ENCODE data around the gene IRAK1BP1. TPM values are rescaled to one million over a fixed set of nuclear protein-coding genes. Genes with fewer than 3 reads are reported as not detected.

IRAK1BP1 gene
- polyA plus RNA-seq, 1 donor from 2014 or later, result 6.6 TPM

DNA sequence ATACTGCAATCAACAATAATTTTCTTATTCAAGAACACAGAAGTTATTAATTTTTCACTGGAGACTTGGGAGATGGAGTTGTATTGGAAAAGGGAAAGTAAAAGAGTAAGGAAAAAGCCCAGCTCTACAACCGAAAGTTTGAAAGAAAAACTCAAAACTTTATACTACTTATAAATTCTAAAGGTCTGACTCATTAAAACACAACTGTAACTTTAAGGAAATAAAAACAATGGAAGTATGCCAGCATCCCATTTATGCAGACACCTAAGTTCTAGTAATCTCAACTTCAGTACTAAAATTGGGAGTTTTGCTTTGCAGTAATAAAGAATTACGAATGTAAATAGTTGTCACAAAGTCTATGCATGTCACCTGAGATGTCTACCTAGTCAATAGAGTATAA lies 80.6 kb downstream of the IRAK1BP1 start:
- Histone ChIP-seq H3K9me2 (ENCODE audit: insufficient read depth, low read length) (no peaks in the 10 kb centered on the region), H3K9ac (ENCODE audit: low read length) (no peak overlapping the region), H3K4me3 (ENCODE audit: low read length) (no peak overlapping the region), H3K79me2 (replicated peaks; ENCODE audit: insufficient read depth, low read length) (no peaks in the 10 kb centered on the region), H3F3A (ENCODE audit: insufficient read depth, low read length, poor library complexity, severe bottlenecking) (no peaks in the 10 kb centered on the region), H3K9me3 (ENCODE audit: low read length) (no peaks in the 10 kb centered on the region), H3K36me3 (ENCODE audit: insufficient read depth, low read length) (peaks cover 65% of the 10 kb centered on the region), H2AFZ (ENCODE audit: low read depth, low read length) (no peak overlapping the region), H3K27me3 (ENCODE audit: insufficient read depth, low read depth, low read length) (no peaks in the 10 kb centered on the region), H3K27ac (ENCODE audit: low read length) (no peak overlapping the region), H4K20me1 (ENCODE audit: insufficient read depth) (no peaks in the 10 kb centered on the region), H3K4me2 (ENCODE audit: low read length) (no peak overlapping the region)
- TF ChIP-seq TAF1 (IDR thresholded peaks at IDR 0.05; ENCODE audit: low read depth) (no peak), MXI1 (conservative IDR thresholded peaks at IDR 0.05; ENCODE audit: poor library complexity, severe bottlenecking) (no peak), EP300 (conservative IDR thresholded peaks at IDR 0.05; ENCODE audit: poor library complexity, severe bottlenecking) (no peak), POLR2AphosphoS5 (IDR thresholded peaks at IDR 0.05) (no peak), EZH2 (IDR thresholded peaks at IDR 0.05; ENCODE audit: borderline replicate concordance, insufficient read depth, low read length, poor library complexity, severe bottlenecking) (no peak), RAD21 (conservative IDR thresholded peaks at IDR 0.05) (no peak), SMC3 (conservative IDR thresholded peaks at IDR 0.05; ENCODE audit: poor library complexity) (no peak), REST (IDR thresholded peaks at IDR 0.05; ENCODE audit: borderline replicate concordance) (no peak)
- TF ChIP-seq, protein P1, sequence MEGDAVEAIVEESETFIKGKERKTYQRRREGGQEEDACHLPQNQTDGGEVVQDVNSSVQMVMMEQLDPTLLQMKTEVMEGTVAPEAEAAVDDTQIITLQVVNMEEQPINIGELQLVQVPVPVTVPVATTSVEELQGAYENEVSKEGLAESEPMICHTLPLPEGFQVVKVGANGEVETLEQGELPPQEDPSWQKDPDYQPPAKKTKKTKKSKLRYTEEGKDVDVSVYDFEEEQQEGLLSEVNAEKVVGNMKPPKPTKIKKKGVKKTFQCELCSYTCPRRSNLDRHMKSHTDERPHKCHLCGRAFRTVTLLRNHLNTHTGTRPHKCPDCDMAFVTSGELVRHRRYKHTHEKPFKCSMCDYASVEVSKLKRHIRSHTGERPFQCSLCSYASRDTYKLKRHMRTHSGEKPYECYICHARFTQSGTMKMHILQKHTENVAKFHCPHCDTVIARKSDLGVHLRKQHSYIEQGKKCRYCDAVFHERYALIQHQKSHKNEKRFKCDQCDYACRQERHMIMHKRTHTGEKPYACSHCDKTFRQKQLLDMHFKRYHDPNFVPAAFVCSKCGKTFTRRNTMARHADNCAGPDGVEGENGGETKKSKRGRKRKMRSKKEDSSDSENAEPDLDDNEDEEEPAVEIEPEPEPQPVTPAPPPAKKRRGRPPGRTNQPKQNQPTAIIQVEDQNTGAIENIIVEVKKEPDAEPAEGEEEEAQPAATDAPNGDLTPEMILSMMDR (IDR thresholded peaks at IDR 0.05; ENCODE audit: poor library complexity, severe bottlenecking), result no peak

GRCh38 chr6:78948785-78949184 lies 81.4 kb downstream of the IRAK1BP1 start:
- no peaks in the 10 kb centered on the region for H3K27me3 ChIP-seq (ENCODE audit: insufficient read depth, low read depth, low read length)
- H4K20me1 ChIP-seq (ENCODE audit: insufficient read depth), result no peaks in the 10 kb centered on the region
- no peak overlapping the region for H2AFZ ChIP-seq (ENCODE audit: low read depth, low read length)
- H3K36me3 ChIP-seq (ENCODE audit: insufficient read depth, low read length), result peaks cover 58% of the 10 kb centered on the region
- no peaks in the 10 kb centered on the region for H3K9me3 ChIP-seq (ENCODE audit: low read length)
- TF ChIP-seq POLR2AphosphoS5 (IDR thresholded peaks at IDR 0.05) (no peak), MXI1 (conservative IDR thresholded peaks at IDR 0.05; ENCODE audit: poor library complexity, severe bottlenecking) (no peak), EZH2 (IDR thresholded peaks at IDR 0.05; ENCODE audit: borderline replicate concordance, insufficient read depth, low read length, poor library complexity, severe bottlenecking) (no peak), EP300 (conservative IDR thresholded peaks at IDR 0.05; ENCODE audit: poor library complexity, severe bottlenecking) (no peak), RAD21 (conservative IDR thresholded peaks at IDR 0.05) (no peak), TAF1 (IDR thresholded peaks at IDR 0.05; ENCODE audit: low read depth) (no peak), REST (IDR thresholded peaks at IDR 0.05; ENCODE audit: borderline replicate concordance) (no peak), SMC3 (conservative IDR thresholded peaks at IDR 0.05; ENCODE audit: poor library complexity) (no peak)
- TF ChIP-seq, protein P1 (IDR thresholded peaks at IDR 0.05; ENCODE audit: poor library complexity, severe bottlenecking), result no peak
- H3K27ac ChIP-seq (ENCODE audit: low read length), result no peak overlapping the region
- H3F3A ChIP-seq (ENCODE audit: insufficient read depth, low read length, poor library complexity, severe bottlenecking), result no peaks in the 10 kb centered on the region
- no peak overlapping the region for H3K4me3 ChIP-seq (ENCODE audit: low read length)
- H3K79me2 ChIP-seq (replicated peaks; ENCODE audit: insufficient read depth, low read length), result no peaks in the 10 kb centered on the region
- no peak overlapping the region for H3K4me2 ChIP-seq (ENCODE audit: low read length)
- no peaks in the 10 kb centered on the region for H3K9me2 ChIP-seq (ENCODE audit: insufficient read depth, low read length)
- no peak overlapping the region for H3K9ac ChIP-seq (ENCODE audit: low read length)
